ENCODE results near the gene GPC1.
"Not testable (repeated sequence)": the region's sequence is repeated elsewhere in the genome, so short reads cannot be mapped to it uniquely, and the experiment has no call there.

GPC1 gene

GRCh38 chr2:240435457-240435947, at the start of gene GPC1:
TSS of gene GPC1 (plus strand) at chr2:240435663. CDS start at chr2:240435919, 256 bp downstream.
- peak; percentile 71 for ATAC-seq (ENCODE audit: low read depth)
- peak within 1 kb of the TSS; percentile 55 for H3K27ac Mint-ChIP-seq
- H3K4me3 Mint-ChIP-seq: peak within 1 kb of the TSS; percentile 88
- H3K27me3 Mint-ChIP-seq: peaks cover 14% of the 10 kb centered on the region
- DNase-seq (ENCODE audit: low spot score in 2 of 2): no peak
- H3K9me3 Mint-ChIP-seq: no peaks in the 10 kb centered on the region
- H3K36me3 Mint-ChIP-seq: no peaks in the 10 kb centered on the region
- H3K4me1 Mint-ChIP-seq: peaks cover 7% of the 10 kb centered on the region

DNA sequence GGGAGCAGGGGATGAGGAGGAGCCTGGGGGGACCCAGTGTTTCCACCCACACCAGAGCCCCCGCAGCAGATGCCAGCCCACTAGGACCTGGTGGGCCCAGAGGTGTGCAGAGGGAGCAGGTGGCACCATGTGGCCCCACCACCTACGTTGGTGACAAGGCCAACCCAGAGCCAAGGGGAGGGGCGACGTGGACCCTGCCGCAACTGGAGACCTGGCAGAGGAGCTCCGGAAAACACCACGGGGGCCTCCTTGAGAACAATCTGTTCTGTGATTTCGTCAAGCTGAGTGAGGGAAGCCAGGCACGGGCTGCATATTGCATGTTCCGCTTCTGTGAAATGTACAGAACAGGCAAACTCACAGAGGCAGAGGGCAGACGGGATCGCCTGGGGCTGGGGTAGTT, 49.1 kb upstream of the GPC1 start:
- Mint-ChIP-seq H3K36me3 (no peaks in the 10 kb centered on the region), H3K9me3 (no peaks in the 10 kb centered on the region), H3K4me1 (no peaks in the 10 kb centered on the region), H3K4me3 (no peak overlapping the region), H3K27me3 (peaks cover 4% of the 10 kb centered on the region), H3K27ac (no peak overlapping the region)
- DNase-seq (ENCODE audit: low spot score in 2 of 2) (no peak), ATAC-seq (ENCODE audit: low read depth) (no peak)

DNA sequence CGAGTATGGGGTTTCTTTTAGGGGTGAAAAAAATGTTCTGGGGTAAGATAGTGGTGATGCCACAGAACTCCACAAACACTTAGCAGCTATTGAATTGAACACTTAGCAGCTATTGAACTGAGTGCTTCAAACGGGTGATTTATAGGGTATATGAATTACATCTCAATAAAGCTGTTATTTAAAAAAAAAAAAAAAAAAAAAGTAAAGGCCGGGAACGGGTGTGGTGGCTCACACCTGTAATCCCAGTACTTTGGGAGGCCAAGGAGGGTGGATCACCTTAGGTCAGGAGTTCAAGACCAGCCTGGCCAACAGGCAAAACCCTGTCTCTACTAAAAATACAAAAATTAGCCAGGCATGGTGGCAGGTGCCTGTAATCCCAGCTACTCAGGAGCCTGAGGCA, 48.7 kb upstream of the GPC1 start:
- not testable (repeated sequence) for H3K27me3 Mint-ChIP-seq; H3K27ac Mint-ChIP-seq; H3K4me3 Mint-ChIP-seq; H3K36me3 Mint-ChIP-seq; DNase-seq (ENCODE audit: low spot score in 2 of 2); H3K9me3 Mint-ChIP-seq; ATAC-seq (ENCODE audit: low read depth); H3K4me1 Mint-ChIP-seq

- H3K9me3 Mint-ChIP-seq: no peaks in the 10 kb centered on the region
- peaks cover 4% of the 10 kb centered on the region for H3K27me3 Mint-ChIP-seq
- H3K4me3 Mint-ChIP-seq: no peak overlapping the region
- H3K27ac Mint-ChIP-seq: no peak overlapping the region
- no peaks in the 10 kb centered on the region for H3K36me3 Mint-ChIP-seq
- no peaks in the 10 kb centered on the region for H3K4me1 Mint-ChIP-seq
- no peak for DNase-seq (ENCODE audit: low spot score in 2 of 2)
- ATAC-seq (ENCODE audit: low read depth): no peak
These were observed 48.2 kb upstream of the GPC1 start for GRCh38 chr2:240387325-240387668.

- Mint-ChIP-seq H3K9me3 (no peaks in the 10 kb centered on the region), H3K27me3 (peaks cover 4% of the 10 kb centered on the region), H3K4me3 (no peak overlapping the region), H3K4me1 (no peaks in the 10 kb centered on the region), H3K27ac (no peak overlapping the region), H3K36me3 (no peaks in the 10 kb centered on the region)
- ATAC-seq (ENCODE audit: low read depth) (no peak), DNase-seq (ENCODE audit: low spot score in 2 of 2) (no peak)
These were observed 47.6 kb upstream of the GPC1 start for GRCh38 chr2:240387669-240388358.

GRCh38 chr2:240388471-240389301, 46.8 kb upstream of the GPC1 start:
- no peak for DNase-seq (ENCODE audit: low spot score in 2 of 2)
- no peaks in the 10 kb centered on the region for H3K4me1 Mint-ChIP-seq
- no peaks in the 10 kb centered on the region for H3K9me3 Mint-ChIP-seq
- no peaks in the 10 kb centered on the region for H3K36me3 Mint-ChIP-seq
- ATAC-seq (ENCODE audit: low read depth): no peak
- H3K27me3 Mint-ChIP-seq: peaks cover 3% of the 10 kb centered on the region
- no peak overlapping the region for H3K4me3 Mint-ChIP-seq
- no peak overlapping the region for H3K27ac Mint-ChIP-seq

DNA sequence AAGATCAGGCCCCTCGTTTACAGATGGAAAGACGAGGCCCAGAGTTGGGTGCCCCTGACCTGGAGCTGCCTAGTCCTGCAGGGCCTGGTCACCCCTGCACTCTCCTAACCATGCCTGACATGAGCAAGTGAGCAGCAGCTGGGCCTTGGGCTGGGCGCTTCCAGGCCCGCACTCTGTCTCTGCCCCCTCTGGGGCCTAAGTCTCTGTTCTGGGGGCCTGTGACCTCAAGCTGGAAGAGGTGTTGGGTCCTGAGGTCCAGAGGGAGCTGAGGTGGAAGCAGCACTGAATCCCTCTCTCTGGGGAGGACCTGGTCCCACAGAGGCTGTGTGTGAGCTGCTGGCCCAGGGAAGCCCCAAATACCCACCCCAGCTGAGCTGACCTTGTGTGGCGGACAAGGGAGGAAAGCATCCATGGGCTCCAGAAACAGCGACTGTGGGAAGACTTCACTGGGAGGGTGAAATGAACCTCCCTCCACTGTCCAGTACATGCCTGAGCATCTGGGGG, 46.1 kb upstream of the GPC1 start:
- ATAC-seq (ENCODE audit: low read depth) (no peak), DNase-seq (ENCODE audit: low spot score in 2 of 2) (no peak)
- Mint-ChIP-seq H3K4me1 (no peaks in the 10 kb centered on the region), H3K36me3 (no peaks in the 10 kb centered on the region), H3K9me3 (no peaks in the 10 kb centered on the region), H3K27me3 (no peaks in the 10 kb centered on the region), H3K4me3 (no peak overlapping the region), H3K27ac (no peak overlapping the region)

DNA sequence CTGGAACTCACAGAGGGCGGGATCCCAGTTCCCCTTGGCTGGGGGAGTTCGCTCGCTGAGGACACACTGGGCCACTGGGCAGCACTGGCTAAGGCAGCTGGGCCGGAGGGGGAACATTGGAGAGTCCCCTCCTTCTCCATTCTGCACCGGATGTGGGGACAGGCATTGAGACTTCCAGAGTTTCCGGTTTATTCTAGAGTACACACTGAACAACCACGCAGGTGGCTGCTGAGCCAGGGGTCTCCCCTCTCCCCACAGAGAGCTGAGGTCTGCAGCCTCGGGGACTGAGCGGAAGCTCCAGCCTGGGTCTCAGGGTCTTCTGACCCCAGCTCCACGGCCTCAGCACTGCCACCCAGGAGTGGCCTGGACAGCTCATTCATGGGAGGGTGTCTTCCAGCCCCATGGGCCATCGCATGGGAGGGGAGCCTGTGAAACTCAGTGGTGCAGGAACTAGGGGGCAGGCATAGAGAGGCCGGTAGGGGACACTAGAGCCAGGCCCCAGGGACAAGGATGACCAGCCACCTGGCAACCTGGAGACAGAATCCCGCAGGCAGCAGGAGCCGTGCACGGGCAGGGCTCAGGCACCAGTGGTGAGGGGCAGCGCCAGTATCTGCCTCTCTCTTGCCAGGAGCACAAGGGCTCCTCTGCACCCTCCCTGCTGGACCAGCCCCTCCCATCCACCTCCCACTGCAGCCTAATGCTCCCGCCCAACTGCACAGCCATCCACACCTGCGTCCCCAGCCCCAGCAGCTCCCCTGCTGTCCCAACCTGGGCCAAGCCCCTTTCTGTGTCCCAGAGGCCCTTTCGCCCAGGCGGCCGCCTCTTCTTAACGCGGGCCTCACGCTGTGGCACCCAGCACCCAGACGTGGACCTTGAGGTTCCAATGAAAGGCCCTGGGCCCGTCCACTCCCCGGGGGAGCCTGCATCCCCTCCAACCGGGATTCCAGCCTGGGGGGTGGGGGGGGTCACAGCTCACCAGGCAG, 45.1 kb upstream of the GPC1 start:
- H3K4me3 Mint-ChIP-seq: no peak overlapping the region
- no peaks in the 10 kb centered on the region for H3K9me3 Mint-ChIP-seq

DNA sequence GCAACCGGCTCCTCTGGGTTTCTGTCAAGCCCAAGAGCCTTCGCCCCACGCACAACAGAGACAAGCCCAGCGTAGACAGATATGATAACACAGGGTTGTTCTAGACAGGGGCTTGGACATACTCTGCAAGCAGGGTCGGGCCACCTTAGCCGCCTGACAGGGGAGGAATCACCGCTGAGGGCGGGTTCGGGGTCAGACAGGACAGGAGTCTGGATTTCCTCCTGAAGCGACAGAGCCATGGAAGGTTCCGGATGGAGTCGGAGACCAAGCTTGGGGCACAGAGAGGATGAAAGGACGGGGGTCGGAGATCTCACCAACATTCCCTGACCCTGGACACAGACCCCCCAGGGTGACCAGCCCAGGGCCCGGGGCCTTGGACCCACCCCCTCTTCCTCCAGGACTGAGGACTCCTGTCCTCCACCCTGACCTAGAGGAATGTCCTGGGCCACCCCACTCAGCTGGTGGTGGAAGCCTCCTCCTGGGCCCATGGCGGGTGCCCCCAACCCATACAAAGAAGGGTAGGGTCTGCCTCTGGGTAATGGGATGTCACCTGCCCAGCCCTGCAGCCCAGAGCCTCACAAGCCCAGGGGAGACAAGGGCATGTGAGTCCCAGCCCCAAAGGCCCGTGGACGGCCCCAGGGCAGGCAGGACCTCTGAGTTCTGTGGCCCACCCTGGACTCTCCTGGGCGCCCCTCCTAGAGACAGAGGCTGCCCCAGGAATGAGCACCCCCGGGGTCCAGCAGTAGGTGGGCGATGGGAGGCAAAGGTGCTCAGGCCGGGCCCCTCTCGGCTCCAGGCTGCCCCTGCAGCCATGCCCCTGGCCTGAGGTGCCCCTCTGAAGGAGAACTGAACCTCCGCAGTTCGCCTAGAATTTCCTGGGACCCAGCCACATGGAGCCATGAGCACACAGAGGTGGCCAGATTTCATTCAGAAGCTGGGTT, 44.1 kb upstream of the GPC1 start:
- H3K36me3 Mint-ChIP-seq: no peaks in the 10 kb centered on the region
- no peaks in the 10 kb centered on the region for H3K9me3 Mint-ChIP-seq
- peaks cover 1% of the 10 kb centered on the region for H3K27me3 Mint-ChIP-seq
- no peak for ATAC-seq (ENCODE audit: low read depth)
- no peak overlapping the region for H3K4me3 Mint-ChIP-seq
- DNase-seq (ENCODE audit: low spot score in 2 of 2): no peak
- H3K4me1 Mint-ChIP-seq: no peaks in the 10 kb centered on the region
- no peak overlapping the region for H3K27ac Mint-ChIP-seq

More for the DNA sequence above, 45.1 kb upstream of the GPC1 start:
- no peak for ATAC-seq (ENCODE audit: low read depth)
- Mint-ChIP-seq H3K27me3 (peaks cover 1% of the 10 kb centered on the region), H3K4me1 (no peaks in the 10 kb centered on the region), H3K36me3 (no peaks in the 10 kb centered on the region), H3K27ac (no peak overlapping the region)
- DNase-seq (ENCODE audit: low spot score in 2 of 2): no peak

GRCh38 chr2:240392084-240392947, 43.1 kb upstream of the GPC1 start:
- no peak overlapping the region for H3K27ac Mint-ChIP-seq
- H3K4me3 Mint-ChIP-seq: no peak overlapping the region
- H3K27me3 Mint-ChIP-seq: peaks cover 1% of the 10 kb centered on the region
- H3K9me3 Mint-ChIP-seq: no peaks in the 10 kb centered on the region
- no peaks in the 10 kb centered on the region for H3K4me1 Mint-ChIP-seq
- no peak for DNase-seq (ENCODE audit: low spot score in 2 of 2)
- no peak for ATAC-seq (ENCODE audit: low read depth)
- no peaks in the 10 kb centered on the region for H3K36me3 Mint-ChIP-seq

GRCh38 chr2:240392948-240393830, 42.3 kb upstream of the GPC1 start:
- no peaks in the 10 kb centered on the region for H3K36me3 Mint-ChIP-seq
- H3K9me3 Mint-ChIP-seq: no peaks in the 10 kb centered on the region
- no peak for DNase-seq (ENCODE audit: low spot score in 2 of 2)
- H3K4me3 Mint-ChIP-seq: no peak overlapping the region
- no peaks in the 10 kb centered on the region for H3K4me1 Mint-ChIP-seq
- H3K27ac Mint-ChIP-seq: no peak overlapping the region
- no peak for ATAC-seq (ENCODE audit: low read depth)
- H3K27me3 Mint-ChIP-seq: peaks cover 1% of the 10 kb centered on the region
